RWPE2 (cell line): Measurements from ENCODE around the gene OR2V1.

Source experiments
- ATAC-seq: fragments of 200-7000 bp; cut with Tn5 transposase; 3 replicates; pipeline ENCODE4 v1.9.1; 2021; ENCODE audit warnings: low read depth
- DNase-seq: peaks from one replicate; pipeline ENCODE4 v3.0.0-alpha.2; 2020; ENCODE audit warnings: low spot score
- H3K27ac ChIP-seq: fragments of 450-650 bp; 2 replicates; pipeline ENCODE4 v1.5.1; 2017; ENCODE audit warnings: mild to moderate bottlenecking; ENCODE audit not compliant: poor library complexity, severe bottlenecking
- H3K27me3 ChIP-seq: fragments of 250-450 bp; sonication (Bioruptor Pico); 2 replicates; pipeline ENCODE4 v1.5.1; 2021; ENCODE audit warnings: mild to moderate bottlenecking, moderate library complexity; ENCODE audit not compliant: insufficient read depth, poor library complexity, severe bottlenecking
- H3K36me3 ChIP-seq: fragments of 250-450 bp; sonication (Bioruptor Pico); 2 replicates; pipeline ENCODE4 v1.5.1; 2020; ENCODE audit warnings: low read depth, mild to moderate bottlenecking, moderate library complexity
- H3K4me1 ChIP-seq: fragments of 250-450 bp; sonication (Bioruptor Pico); 2 replicates; pipeline ENCODE4 v1.5.1; 2021; ENCODE audit warnings: mild to moderate bottlenecking, moderate library complexity; ENCODE audit not compliant: insufficient read depth, poor library complexity, severe bottlenecking
- H3K4me3 ChIP-seq: fragments of 250-450 bp; sonication (Bioruptor Pico); 2 replicates; pipeline ENCODE4 v1.5.1; 2021; ENCODE audit warnings: mild to moderate bottlenecking, moderate library complexity; ENCODE audit not compliant: severe bottlenecking
- H3K9me3 ChIP-seq: fragments of 250-450 bp; sonication (Bioruptor Pico); 2 replicates; pipeline ENCODE4 v1.5.1; 2021; ENCODE audit warnings: mild to moderate bottlenecking, moderate library complexity; ENCODE audit not compliant: severe bottlenecking
- TF ChIP-seq, protein P1 (sequence below): fragments of 450-650 bp; IDR thresholded peaks from one replicate; pipeline ENCODE4 v1.5.1; 2017; ENCODE audit warnings: mild to moderate bottlenecking, moderate library complexity; ENCODE audit not compliant: poor library complexity, severe bottlenecking

OR2V1 gene

DNA sequence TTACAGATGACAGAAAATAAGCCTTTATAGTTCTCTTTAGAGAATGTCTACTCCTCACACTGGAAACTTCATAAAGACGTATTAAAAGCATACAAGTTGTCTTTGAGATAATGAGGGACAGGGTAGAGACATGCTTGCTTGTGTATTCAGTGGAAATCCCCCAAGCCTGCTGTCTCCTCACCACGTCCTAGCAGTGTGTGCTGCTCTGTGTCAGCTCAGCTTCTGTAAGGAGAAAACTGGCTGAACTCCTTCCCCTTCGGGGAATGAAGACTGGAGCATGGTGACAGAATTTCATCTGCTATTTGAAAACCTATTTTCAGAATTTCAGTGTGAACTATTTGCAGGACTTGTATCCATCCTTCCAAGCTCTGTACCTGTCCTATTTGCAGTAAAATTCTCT lies 25.8 kb upstream of the OR2V1 start:
- no peaks in the 10 kb centered on the region for H3K9me3 ChIP-seq
- H3K4me1 ChIP-seq: peaks cover 26% of the 10 kb centered on the region
- DNase-seq (no peak), ATAC-seq (no peak)
- H3K4me3 ChIP-seq: no peak overlapping the region
- TF ChIP-seq, protein P1, sequence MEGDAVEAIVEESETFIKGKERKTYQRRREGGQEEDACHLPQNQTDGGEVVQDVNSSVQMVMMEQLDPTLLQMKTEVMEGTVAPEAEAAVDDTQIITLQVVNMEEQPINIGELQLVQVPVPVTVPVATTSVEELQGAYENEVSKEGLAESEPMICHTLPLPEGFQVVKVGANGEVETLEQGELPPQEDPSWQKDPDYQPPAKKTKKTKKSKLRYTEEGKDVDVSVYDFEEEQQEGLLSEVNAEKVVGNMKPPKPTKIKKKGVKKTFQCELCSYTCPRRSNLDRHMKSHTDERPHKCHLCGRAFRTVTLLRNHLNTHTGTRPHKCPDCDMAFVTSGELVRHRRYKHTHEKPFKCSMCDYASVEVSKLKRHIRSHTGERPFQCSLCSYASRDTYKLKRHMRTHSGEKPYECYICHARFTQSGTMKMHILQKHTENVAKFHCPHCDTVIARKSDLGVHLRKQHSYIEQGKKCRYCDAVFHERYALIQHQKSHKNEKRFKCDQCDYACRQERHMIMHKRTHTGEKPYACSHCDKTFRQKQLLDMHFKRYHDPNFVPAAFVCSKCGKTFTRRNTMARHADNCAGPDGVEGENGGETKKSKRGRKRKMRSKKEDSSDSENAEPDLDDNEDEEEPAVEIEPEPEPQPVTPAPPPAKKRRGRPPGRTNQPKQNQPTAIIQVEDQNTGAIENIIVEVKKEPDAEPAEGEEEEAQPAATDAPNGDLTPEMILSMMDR: no peak
- H3K27ac ChIP-seq: no peak overlapping the region
- no peaks in the 10 kb centered on the region for H3K27me3 ChIP-seq
- H3K36me3 ChIP-seq: no peaks in the 10 kb centered on the region

DNA sequence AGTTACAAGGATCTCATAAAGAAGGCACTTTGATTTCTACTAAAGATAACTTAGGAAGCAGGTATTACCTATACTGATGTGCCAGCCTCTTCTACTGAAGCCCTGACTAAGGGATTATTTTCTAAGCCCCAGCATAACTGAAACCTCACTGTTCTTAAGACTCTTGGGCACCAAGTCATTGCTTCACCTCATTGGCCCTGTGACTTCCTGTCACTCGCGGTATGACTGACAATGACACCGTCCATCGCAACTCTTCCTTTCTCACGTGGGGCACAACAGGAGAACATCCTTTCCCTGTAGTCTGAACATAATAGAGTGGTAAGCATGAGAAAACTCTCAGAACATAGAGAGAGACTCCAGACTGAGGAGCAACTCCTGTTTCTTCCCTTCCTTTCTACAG lies 22.8 kb upstream of the OR2V1 start:
- H3K4me3 ChIP-seq: no peak overlapping the region
- TF ChIP-seq, protein P1: no peak
- no peaks in the 10 kb centered on the region for H3K27me3 ChIP-seq
- ATAC-seq: peak; percentile 38
- no peaks in the 10 kb centered on the region for H3K36me3 ChIP-seq
- peak overlapping the region; percentile 29 for H3K27ac ChIP-seq
- peaks cover 30% of the 10 kb centered on the region for H3K4me1 ChIP-seq
- DNase-seq: no peak
- no peaks in the 10 kb centered on the region for H3K9me3 ChIP-seq

DNA sequence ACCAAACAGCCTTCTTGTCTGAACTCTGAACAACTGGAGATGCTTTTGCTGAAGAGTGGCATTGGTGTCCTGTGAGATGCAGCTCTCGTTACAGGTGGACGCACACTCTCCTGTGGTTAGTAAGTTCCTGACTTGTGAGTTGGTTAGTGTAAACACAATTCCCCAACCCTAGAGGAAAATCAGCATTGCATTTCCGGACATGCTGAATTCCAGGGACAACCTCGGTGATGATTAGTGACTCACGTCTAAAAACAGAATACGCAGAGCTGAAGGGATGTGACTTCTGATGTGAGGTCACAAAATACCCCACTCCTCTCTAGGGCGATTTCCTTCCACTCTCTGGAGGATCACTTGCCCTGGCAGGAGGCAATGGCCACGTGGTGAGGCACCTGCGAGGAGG lies 21.4 kb upstream of the OR2V1 start:
- H3K27ac ChIP-seq: peak overlapping the region; percentile 29
- DNase-seq (no peak), ATAC-seq (peak; percentile 78)
- H3K36me3 ChIP-seq: no peaks in the 10 kb centered on the region
- TF ChIP-seq, protein P1: no peak
- H3K9me3 ChIP-seq: no peaks in the 10 kb centered on the region
- H3K4me3 ChIP-seq: no peak overlapping the region
- H3K27me3 ChIP-seq: no peaks in the 10 kb centered on the region
- peaks cover 30% of the 10 kb centered on the region for H3K4me1 ChIP-seq

DNA sequence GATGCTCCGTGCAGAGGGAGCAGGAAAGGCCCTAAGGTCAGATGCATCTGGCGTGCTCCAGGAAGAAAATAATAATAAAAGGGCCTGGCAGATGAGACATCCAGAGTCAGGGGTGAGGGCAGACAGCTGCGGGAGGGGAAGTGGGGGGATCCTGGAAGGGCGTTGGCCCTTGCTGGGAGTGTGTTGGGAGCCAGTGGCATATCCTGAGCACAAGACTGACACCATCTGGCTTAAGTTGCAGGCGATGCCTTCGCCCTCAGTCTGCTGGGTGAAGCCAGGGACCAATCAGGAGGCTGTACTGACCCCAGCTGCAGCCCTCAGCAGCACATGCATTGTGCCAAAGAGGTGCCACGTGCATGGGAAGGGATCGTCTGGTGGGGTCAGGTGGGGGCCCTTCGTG lies 20.2 kb upstream of the OR2V1 start:
- Histone ChIP-seq H3K36me3 (no peaks in the 10 kb centered on the region), H3K4me1 (peaks cover 30% of the 10 kb centered on the region), H3K27ac (no peak overlapping the region), H3K27me3 (no peaks in the 10 kb centered on the region), H3K4me3 (no peak overlapping the region), H3K9me3 (no peaks in the 10 kb centered on the region)
- ATAC-seq (no peak), DNase-seq (no peak)
- TF ChIP-seq, protein P1: no peak

DNA sequence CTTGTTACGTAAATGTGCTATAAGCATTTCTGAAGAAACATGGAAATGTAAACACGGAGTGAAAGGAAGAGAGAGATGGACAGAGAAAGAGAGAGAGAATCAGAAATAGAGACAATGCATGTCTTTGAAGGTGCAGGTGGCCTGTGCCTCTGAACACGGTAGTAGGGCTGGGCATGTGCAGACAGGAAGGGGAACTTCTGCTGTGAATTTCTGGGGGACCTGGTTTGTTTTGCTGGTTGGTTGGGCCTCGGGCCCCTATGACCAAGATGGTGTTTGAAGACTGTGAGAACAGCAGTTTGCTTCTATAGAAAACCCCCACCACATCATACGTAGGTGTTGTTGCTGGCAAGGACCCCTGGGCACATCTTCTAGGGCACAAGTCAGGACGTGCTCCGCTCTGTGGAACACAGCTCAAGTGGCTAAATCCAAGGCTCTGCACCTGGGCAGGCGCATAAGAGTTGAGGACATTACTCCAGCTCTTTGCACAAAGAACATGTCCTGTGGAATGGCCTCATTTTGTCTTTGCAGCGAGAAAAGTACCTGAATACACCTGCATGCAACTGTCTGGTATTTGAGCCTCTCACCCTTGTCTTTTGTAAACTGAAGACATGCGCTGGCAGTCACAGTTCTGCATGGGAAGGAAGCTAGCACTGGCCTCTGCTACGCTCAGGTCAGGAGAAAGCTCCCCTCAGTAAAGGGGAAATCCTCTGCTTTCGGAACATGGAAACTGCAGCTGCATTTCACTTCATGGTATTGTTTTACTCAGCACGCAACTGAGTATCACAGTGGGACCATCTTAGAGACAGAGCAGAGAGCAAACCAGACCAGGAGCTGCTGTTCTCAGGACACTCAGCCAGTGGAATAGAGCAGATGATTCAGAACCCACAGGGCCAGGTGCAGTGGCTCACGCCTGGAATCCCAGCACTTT lies 19.1 kb upstream of the OR2V1 start:
- TF ChIP-seq, protein P1: no peak
- Histone ChIP-seq H3K4me1 (peaks cover 30% of the 10 kb centered on the region), H3K27me3 (no peaks in the 10 kb centered on the region), H3K9me3 (no peaks in the 10 kb centered on the region), H3K36me3 (no peaks in the 10 kb centered on the region), H3K4me3 (no peak overlapping the region), H3K27ac (no peak overlapping the region)
- ATAC-seq (no peak), DNase-seq (no peak)
